HepG2 (cell line): Measurements from ENCODE around the gene TM9SF3. TPM values are rescaled to one million over a fixed set of nuclear protein-coding genes. Genes with fewer than 3 reads are reported as not detected.
A peak's percentile ranks its signal among the peaks of the same experiment; 100 is the strongest.

Experiments
- FOXC1 ChIP-seq: sonication (generic); formaldehyde crosslinking; IDR thresholded peaks from 2 replicates; pipeline ENCODE4 v1.8.0; 2022; ENCODE audit warnings: mild to moderate bottlenecking, missing genetic modification reagents, borderline replicate concordance
- POLR2A ChIP-seq, 2 experiments: IDR thresholded peaks; 2 replicates each; pipeline ENCODE4 v1.6.1; 2011; ENCODE audit warnings: low read depth in 2 of 2, low read length in 2 of 2, mild to moderate bottlenecking in 1 of 2, moderate library complexity in 1 of 2; ENCODE audit not compliant: insufficient read depth in 1 of 2
- ZNF274 ChIP-seq: sonication (generic); formaldehyde crosslinking; IDR thresholded peaks from 2 replicates; pipeline ENCODE4 v1.5.1; 2020; ENCODE audit warnings: mild to moderate bottlenecking, missing genetic modification reagents
- ZNF788 ChIP-seq: sonication (generic); formaldehyde crosslinking; IDR thresholded peaks from 2 replicates; pipeline ENCODE4 v1.5.0; 2020; ENCODE audit warnings: mild to moderate bottlenecking, missing genetic modification reagents, borderline replicate concordance
- polyA plus RNA-seq, 8 experiments: library from polyadenylated mRNA; depleted of rRNA in 3 of 8; stranded (reverse) in 7 of 8; unstranded in 1 of 8; fragments of >200 nt; fragmentation: Illumina TruSeq in 4 of 8; extraction: Trizol in 4 of 8; gene quantifications; 2 replicates each; pipeline versions ENCODE4 v1.2.1 to v1.2.3, GENCODE V29; 2011 to 2016; ENCODE audit warnings: low read depth in 4 of 8, missing spikeins in 1 of 8, mixed read lengths in 1 of 8; ENCODE audit not compliant: insufficient read depth in 1 of 8
- total RNA-seq, 5 experiments: library from RNA; depleted of rRNA; stranded (reverse); fragments of >200 nt; fragmentation: Illumina TruSeq; extraction: Trizol; gene quantifications; 2 replicates each; pipeline ENCODE4 v1.2.3, GENCODE V29; 2016; ENCODE audit warnings: low read depth in 1 of 5
- TF ChIP-seq, protein P1 (sequence below): IDR thresholded peaks from 2 replicates; pipeline ENCODE4 v1.6.1; 2016; ENCODE audit warnings: mild to moderate bottlenecking, missing biosample characterization, missing genetic modification reagents
- TF ChIP-seq, protein P2 (sequence below): sonication (generic); formaldehyde crosslinking; IDR thresholded peaks from 2 replicates; pipeline ENCODE4 v1.4.0; 2020; ENCODE audit warnings: missing genetic modification reagents
- TF ChIP-seq, protein P3 (sequence below): sonication (generic); formaldehyde crosslinking; IDR thresholded peaks from 2 replicates; pipeline ENCODE4 v1.4.0; 2020; ENCODE audit warnings: missing genetic modification reagents
- TF ChIP-seq, protein P4 (sequence below): sonication (generic); formaldehyde crosslinking; IDR thresholded peaks from 2 replicates; pipeline ENCODE4 v1.4.0; 2020; ENCODE audit warnings: missing genetic modification reagents

The TM9SF3 gene
- total and polyA plus RNA-seq, 2 of the 13 experiments (the other 11 are each of a cell fraction or from before 2014, with no cell fraction given): 43.8 to 120 TPM

DNA sequence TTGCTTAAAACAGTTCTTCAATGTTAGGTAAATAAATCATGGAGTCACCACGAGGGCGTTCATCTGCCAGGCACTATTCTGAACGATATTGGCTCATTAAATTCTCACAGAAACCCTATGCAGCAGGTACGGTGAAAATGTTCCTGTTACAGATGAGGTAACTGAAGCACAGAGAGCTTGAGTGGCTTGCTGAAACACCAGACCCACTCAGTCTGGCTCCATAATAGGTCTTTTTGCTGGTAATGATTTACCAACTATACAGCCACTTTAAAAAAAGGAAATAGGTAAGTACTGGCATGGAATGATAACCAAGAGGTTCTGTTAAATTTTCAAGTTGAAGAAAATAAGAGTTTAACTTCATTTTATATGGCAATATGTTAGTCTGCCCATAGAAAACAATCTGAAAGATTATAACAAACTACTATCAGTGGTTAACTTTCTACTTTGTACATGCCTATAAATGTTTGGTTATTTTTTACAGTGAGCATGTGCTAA is 1.3 kb upstream of the TM9SF3 start (continued):
- TF ChIP-seq, protein P1, sequence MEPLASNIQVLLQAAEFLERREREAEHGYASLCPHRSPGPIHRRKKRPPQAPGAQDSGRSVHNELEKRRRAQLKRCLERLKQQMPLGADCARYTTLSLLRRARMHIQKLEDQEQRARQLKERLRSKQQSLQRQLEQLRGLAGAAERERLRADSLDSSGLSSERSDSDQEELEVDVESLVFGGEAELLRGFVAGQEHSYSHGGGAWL (CRISPR knock-in tag): no peak
- TF ChIP-seq, protein P2, sequence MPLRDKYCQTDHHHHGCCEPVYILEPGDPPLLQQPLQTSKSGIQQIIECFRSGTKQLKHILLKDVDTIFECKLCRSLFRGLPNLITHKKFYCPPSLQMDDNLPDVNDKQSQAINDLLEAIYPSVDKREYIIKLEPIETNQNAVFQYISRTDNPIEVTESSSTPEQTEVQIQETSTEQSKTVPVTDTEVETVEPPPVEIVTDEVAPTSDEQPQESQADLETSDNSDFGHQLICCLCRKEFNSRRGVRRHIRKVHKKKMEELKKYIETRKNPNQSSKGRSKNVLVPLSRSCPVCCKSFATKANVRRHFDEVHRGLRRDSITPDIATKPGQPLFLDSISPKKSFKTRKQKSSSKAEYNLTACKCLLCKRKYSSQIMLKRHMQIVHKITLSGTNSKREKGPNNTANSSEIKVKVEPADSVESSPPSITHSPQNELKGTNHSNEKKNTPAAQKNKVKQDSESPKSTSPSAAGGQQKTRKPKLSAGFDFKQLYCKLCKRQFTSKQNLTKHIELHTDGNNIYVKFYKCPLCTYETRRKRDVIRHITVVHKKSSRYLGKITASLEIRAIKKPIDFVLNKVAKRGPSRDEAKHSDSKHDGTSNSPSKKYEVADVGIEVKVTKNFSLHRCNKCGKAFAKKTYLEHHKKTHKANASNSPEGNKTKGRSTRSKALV: no peak
- TF ChIP-seq ZNF274: no peak
- TF ChIP-seq POLR2A (IDR thresholded peaks at IDR 0.05; ENCODE audit: insufficient read depth in 1 of 2, low read depth in 2 of 2, low read length in 2 of 2): peak in 1 of 2 experiments; percentile 56; a peak in 2 of 4 replicates
- TF ChIP-seq, protein P3, sequence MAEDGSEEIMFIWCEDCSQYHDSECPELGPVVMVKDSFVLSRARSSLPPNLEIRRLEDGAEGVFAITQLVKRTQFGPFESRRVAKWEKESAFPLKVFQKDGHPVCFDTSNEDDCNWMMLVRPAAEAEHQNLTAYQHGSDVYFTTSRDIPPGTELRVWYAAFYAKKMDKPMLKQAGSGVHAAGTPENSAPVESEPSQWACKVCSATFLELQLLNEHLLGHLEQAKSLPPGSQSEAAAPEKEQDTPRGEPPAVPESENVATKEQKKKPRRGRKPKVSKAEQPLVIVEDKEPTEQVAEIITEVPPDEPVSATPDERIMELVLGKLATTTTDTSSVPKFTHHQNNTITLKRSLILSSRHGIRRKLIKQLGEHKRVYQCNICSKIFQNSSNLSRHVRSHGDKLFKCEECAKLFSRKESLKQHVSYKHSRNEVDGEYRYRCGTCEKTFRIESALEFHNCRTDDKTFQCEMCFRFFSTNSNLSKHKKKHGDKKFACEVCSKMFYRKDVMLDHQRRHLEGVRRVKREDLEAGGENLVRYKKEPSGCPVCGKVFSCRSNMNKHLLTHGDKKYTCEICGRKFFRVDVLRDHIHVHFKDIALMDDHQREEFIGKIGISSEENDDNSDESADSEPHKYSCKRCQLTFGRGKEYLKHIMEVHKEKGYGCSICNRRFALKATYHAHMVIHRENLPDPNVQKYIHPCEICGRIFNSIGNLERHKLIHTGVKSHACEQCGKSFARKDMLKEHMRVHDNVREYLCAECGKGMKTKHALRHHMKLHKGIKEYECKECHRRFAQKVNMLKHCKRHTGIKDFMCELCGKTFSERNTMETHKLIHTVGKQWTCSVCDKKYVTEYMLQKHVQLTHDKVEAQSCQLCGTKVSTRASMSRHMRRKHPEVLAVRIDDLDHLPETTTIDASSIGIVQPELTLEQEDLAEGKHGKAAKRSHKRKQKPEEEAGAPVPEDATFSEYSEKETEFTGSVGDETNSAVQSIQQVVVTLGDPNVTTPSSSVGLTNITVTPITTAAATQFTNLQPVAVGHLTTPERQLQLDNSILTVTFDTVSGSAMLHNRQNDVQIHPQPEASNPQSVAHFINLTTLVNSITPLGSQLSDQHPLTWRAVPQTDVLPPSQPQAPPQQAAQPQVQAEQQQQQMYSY: peak; percentile 91
- no peak for TF ChIP-seq FOXC1 (CRISPR knock-in tag)
- no peak for TF ChIP-seq ZNF788 (CRISPR knock-in tag)
- TF ChIP-seq, protein P4, sequence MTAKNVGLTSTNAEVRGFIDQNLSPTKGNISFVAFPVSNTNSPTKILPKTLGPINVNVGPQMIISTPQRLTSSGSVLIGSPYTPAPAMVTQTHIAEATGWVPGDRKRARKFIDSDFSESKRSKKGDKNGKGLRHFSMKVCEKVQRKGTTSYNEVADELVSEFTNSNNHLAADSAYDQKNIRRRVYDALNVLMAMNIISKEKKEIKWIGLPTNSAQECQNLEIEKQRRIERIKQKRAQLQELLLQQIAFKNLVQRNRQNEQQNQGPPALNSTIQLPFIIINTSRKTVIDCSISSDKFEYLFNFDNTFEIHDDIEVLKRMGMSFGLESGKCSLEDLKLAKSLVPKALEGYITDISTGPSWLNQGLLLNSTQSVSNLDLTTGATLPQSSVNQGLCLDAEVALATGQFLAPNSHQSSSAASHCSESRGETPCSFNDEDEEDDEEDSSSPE (CRISPR knock-in tag): no peak
